ENCODE measurements around the gene PITX2. TPM values are rescaled to one million over a fixed set of nuclear protein-coding genes. Genes with fewer than 3 reads are reported as not detected.

PITX2 gene
- total RNA-seq, 1 donor from 2014 or later: not detected

GRCh38 chr4:110653321-110654253 is 30.7 kb upstream of the PITX2 start:
- intact Hi-C loops (cut with DNase I): no loop called here
- DNase-seq (ENCODE audit: low spot score in 2 of 2): no peak
- no peak overlapping the region for H3K4me3 ChIP-seq
- H3K27ac ChIP-seq: no peak overlapping the region
- H3K36me3 ChIP-seq: no peaks in the 10 kb centered on the region
- TF ChIP-seq CTCF (IDR thresholded peaks at IDR 0.05): no peak
- no peaks in the 10 kb centered on the region for H3K27me3 ChIP-seq
- no peaks in the 10 kb centered on the region for H3K9me3 ChIP-seq
- H3K4me1 ChIP-seq: no peaks in the 10 kb centered on the region

- H3K27me3 ChIP-seq: no peaks in the 10 kb centered on the region
- no peaks in the 10 kb centered on the region for H3K9me3 ChIP-seq
- no peaks in the 10 kb centered on the region for H3K4me1 ChIP-seq
- intact Hi-C loops (cut with DNase I): no loop called here
- TF ChIP-seq CTCF (IDR thresholded peaks at IDR 0.05): no peak
- DNase-seq (ENCODE audit: low spot score in 2 of 2): no peak
- no peaks in the 10 kb centered on the region for H3K36me3 ChIP-seq
- no peak overlapping the region for H3K4me3 ChIP-seq
- no peak overlapping the region for H3K27ac ChIP-seq
These were observed 21.1 kb upstream of the PITX2 start for GRCh38 chr4:110644008-110644407.

GRCh38 chr4:110643096-110643495 is 20.2 kb upstream of the PITX2 start:
- Histone ChIP-seq H3K27me3 (no peaks in the 10 kb centered on the region), H3K9me3 (no peaks in the 10 kb centered on the region), H3K4me1 (no peaks in the 10 kb centered on the region), H3K4me3 (no peak overlapping the region), H3K27ac (no peak overlapping the region), H3K36me3 (no peaks in the 10 kb centered on the region)
- no peak for DNase-seq (ENCODE audit: low spot score in 2 of 2)
- intact Hi-C loops (cut with DNase I): no loop called here
- TF ChIP-seq CTCF (IDR thresholded peaks at IDR 0.05): no peak

GRCh38 chr4:110641218-110641617 is 18.3 kb upstream of the PITX2 start:
- peaks cover 0 to 7% of the 10 kb centered on the region in 2 donors for H3K4me1 ChIP-seq
- TF ChIP-seq CTCF (IDR thresholded peaks at IDR 0.05): no peak
- DNase-seq (ENCODE audit: low spot score in 2 of 2): no peak
- intact Hi-C loops (cut with DNase I): no loop called here
- H3K4me3 ChIP-seq: no peak overlapping the region
- H3K36me3 ChIP-seq: no peaks in the 10 kb centered on the region
- no peaks in the 10 kb centered on the region for H3K9me3 ChIP-seq
- H3K27ac ChIP-seq: no peak overlapping the region
- no peaks in the 10 kb centered on the region for H3K27me3 ChIP-seq

GRCh38 chr4:110640576-110640975 is 17.7 kb upstream of the PITX2 start:
- Histone ChIP-seq H3K4me3 (no peak overlapping the region), H3K36me3 (no peaks in the 10 kb centered on the region), H3K4me1 (peaks cover 0 to 7% of the 10 kb centered on the region in 2 donors), H3K27ac (no peak overlapping the region), H3K9me3 (no peaks in the 10 kb centered on the region), H3K27me3 (no peaks in the 10 kb centered on the region)
- no peak for DNase-seq (ENCODE audit: low spot score in 2 of 2)
- TF ChIP-seq CTCF (IDR thresholded peaks at IDR 0.05): no peak
- intact Hi-C loops (cut with DNase I): no loop called here
